Measurements from ENCODE around the gene ITGB5. TPM values are rescaled to one million over a fixed set of nuclear protein-coding genes. Genes with fewer than 3 reads are reported as not detected.

The ITGB5 gene
- total RNA-seq, 1 donor from 2014 or later, result 156 TPM

GRCh38 chr3:124923833-124924232, 36.7 kb upstream of the ITGB5 start:
- no peak for DNase-seq (ENCODE audit: extremely low spot score in 2 of 2)
- no peak overlapping the region for H3K4me3 ChIP-seq
- H3K4me1 ChIP-seq, result no peaks in the 10 kb centered on the region
- no peak overlapping the region for H3K27ac ChIP-seq
- H3K27me3 ChIP-seq, result no peaks in the 10 kb centered on the region
- no peak for TF ChIP-seq POLR2A (IDR thresholded peaks at IDR 0.05)
- TF ChIP-seq CTCF (IDR thresholded peaks at IDR 0.05), result no peak
- TF ChIP-seq POLR2AphosphoS5 (IDR thresholded peaks at IDR 0.05; ENCODE audit: insufficient read depth in 1 of 2, low read depth in 1 of 2), result no peak
- intact Hi-C loops (cut with DNase I), result no loop called here
- no peaks in the 10 kb centered on the region for H3K36me3 ChIP-seq
- H3K9me3 ChIP-seq, result no peaks in the 10 kb centered on the region

GRCh38 chr3:124920718-124921117, 33.6 kb upstream of the ITGB5 start:
- intact Hi-C loops (cut with DNase I), result no loop called here
- TF ChIP-seq POLR2AphosphoS5 (IDR thresholded peaks at IDR 0.05; ENCODE audit: insufficient read depth in 1 of 2, low read depth in 1 of 2) (no peak), CTCF (IDR thresholded peaks at IDR 0.05) (no peak), POLR2A (IDR thresholded peaks at IDR 0.05) (no peak)
- H3K4me3 ChIP-seq, result no peak overlapping the region
- no peak overlapping the region for H3K27ac ChIP-seq
- no peaks in the 10 kb centered on the region for H3K4me1 ChIP-seq
- no peaks in the 10 kb centered on the region for H3K27me3 ChIP-seq
- no peak for DNase-seq (ENCODE audit: extremely low spot score in 2 of 2)
- no peaks in the 10 kb centered on the region for H3K36me3 ChIP-seq
- no peaks in the 10 kb centered on the region for H3K9me3 ChIP-seq

DNA sequence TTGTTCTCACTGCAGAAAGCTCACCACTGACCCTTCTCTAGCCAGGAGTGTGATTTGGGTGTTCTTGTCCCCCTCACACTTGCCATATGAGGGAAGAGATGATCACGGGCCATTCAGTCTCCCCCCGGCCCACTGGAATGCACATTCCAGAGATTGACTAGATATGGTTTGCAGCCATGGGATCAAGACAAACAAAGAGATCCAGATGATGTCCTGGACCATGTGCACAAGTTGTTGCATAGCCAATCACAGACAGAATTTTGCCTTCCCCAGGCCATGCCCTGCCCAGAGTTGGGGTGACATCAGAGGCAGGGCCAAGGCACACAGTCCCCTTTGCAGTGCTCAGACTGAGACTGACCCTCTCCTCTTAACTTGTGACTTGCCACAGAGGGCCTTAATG, 32.6 kb upstream of the ITGB5 start:
- no peak overlapping the region for H3K4me3 ChIP-seq
- intact Hi-C loops (cut with DNase I), result no loop called here

GRCh38 chr3:124918524-124918923, 31.4 kb upstream of the ITGB5 start:
- H3K9me3 ChIP-seq, result no peaks in the 10 kb centered on the region
- intact Hi-C loops (cut with DNase I), result no loop called here
- no peak for TF ChIP-seq POLR2A (IDR thresholded peaks at IDR 0.05)
- no peak for TF ChIP-seq POLR2AphosphoS5 (IDR thresholded peaks at IDR 0.05; ENCODE audit: insufficient read depth in 1 of 2, low read depth in 1 of 2)
- no peak for DNase-seq (ENCODE audit: extremely low spot score in 2 of 2)
- H3K27me3 ChIP-seq, result no peaks in the 10 kb centered on the region
- no peaks in the 10 kb centered on the region for H3K4me1 ChIP-seq
- H3K27ac ChIP-seq, result no peak overlapping the region
- H3K4me3 ChIP-seq, result no peak overlapping the region
- H3K36me3 ChIP-seq, result no peaks in the 10 kb centered on the region

More for the DNA sequence above, 32.6 kb upstream of the ITGB5 start:
- TF ChIP-seq POLR2AphosphoS5 (IDR thresholded peaks at IDR 0.05; ENCODE audit: insufficient read depth in 1 of 2, low read depth in 1 of 2) (no peak), POLR2A (IDR thresholded peaks at IDR 0.05) (no peak), CTCF (IDR thresholded peaks at IDR 0.05) (no peak)
- no peak for DNase-seq (ENCODE audit: extremely low spot score in 2 of 2)
- Histone ChIP-seq H3K36me3 (no peaks in the 10 kb centered on the region), H3K27me3 (no peaks in the 10 kb centered on the region), H3K4me1 (no peaks in the 10 kb centered on the region), H3K9me3 (no peaks in the 10 kb centered on the region), H3K27ac (no peak overlapping the region)

DNA sequence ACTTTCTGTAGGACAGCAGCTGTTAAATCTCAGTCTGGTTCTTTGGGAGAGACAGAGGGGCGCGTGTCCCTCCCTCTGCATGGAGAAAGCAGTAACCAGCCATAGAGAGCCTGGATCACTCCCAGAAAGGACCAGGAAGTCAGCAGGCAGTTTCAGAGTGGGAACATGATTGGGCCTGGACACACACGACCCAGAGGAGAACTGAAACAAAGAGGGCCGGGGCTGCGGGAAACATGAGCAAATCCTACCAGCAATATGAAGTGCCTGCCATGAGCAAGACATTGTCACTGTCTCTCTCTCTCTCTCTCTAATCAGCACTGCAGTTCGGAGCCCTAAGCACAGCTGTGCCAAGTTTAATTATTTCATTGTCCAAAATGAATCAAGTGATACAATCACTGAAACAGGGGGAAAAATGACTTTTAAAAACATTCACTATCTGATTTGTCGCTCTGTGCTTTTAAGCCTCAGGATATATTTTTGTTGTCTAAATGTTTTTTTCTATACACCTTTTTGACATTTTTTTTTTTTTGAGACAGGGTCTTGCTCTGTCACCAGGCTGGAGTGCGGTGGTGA, 29.8 kb upstream of the ITGB5 start:
- TF ChIP-seq POLR2A (IDR thresholded peaks at IDR 0.05) (no peak), CTCF (IDR thresholded peaks at IDR 0.05) (no peak), POLR2AphosphoS5 (IDR thresholded peaks at IDR 0.05; ENCODE audit: insufficient read depth in 1 of 2, low read depth in 1 of 2) (no peak)
- intact Hi-C loops (cut with DNase I), result no loop called here
- no peaks in the 10 kb centered on the region for H3K9me3 ChIP-seq
- H3K4me1 ChIP-seq, result no peaks in the 10 kb centered on the region
- H3K36me3 ChIP-seq, result no peaks in the 10 kb centered on the region
- no peaks in the 10 kb centered on the region for H3K27me3 ChIP-seq
- H3K4me3 ChIP-seq, result no peak overlapping the region
- no peak overlapping the region for H3K27ac ChIP-seq
- no peak for DNase-seq (ENCODE audit: extremely low spot score in 2 of 2)
